PFSK-1 (cell line): ENCODE results near the gene BCL2.

Experiments used
- FOXP2 ChIP-seq: optimal IDR thresholded peaks from 2 replicates; pipeline ENCODE3; 2011; ENCODE audit warnings: borderline replicate concordance, control low read depth, inconsistent platforms; ENCODE audit not compliant: insufficient read depth; ENCODE audit errors: extremely low read length, extremely low read depth
- POLR2AphosphoS5 ChIP-seq: IDR thresholded peaks from 2 replicates; pipeline ENCODE4 v1.6.1; 2012; ENCODE audit warnings: low read depth, mild to moderate bottlenecking, control low read depth, low read length, moderate library complexity
- REST ChIP-seq, 2 experiments: IDR thresholded peaks; 2 replicates each; pipeline versions ENCODE4 v1.6.1 to v1.8.0; 2011 to 2012; ENCODE audit warnings: low read depth in 2 of 2, low read length in 2 of 2, control low read depth in 1 of 2, inconsistent platforms in 1 of 2, mild to moderate bottlenecking in 1 of 2, moderate library complexity in 1 of 2; ENCODE audit not compliant: insufficient read depth in 1 of 2
- SIN3A ChIP-seq: IDR thresholded peaks from 2 replicates; pipeline ENCODE4 v1.6.1; 2012; ENCODE audit warnings: mild to moderate bottlenecking, low read length, moderate library complexity, borderline replicate concordance; ENCODE audit not compliant: insufficient read depth
- TAF1 ChIP-seq: IDR thresholded peaks from 2 replicates; pipeline ENCODE4 v1.6.1; 2012; ENCODE audit warnings: low read length, control low read depth, borderline replicate concordance; ENCODE audit not compliant: insufficient read depth

Gene BCL2

DNA sequence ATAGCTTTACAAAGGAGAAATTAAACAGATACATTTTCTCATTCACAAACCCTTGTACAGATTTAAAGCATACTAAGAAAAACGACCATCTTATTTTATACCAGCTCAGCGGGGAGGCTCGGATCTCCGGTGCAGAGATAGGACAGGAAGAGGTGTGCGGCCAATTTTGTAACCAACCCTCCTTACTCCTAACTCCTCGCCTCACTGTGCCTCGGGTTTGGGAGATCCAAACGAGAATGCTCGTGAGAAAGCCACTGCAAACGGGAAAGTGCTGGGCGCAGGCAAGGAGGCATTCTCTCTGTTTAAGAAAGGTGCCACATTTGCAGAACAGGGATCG, 46.3 kb upstream of the BCL2 start:
- TF ChIP-seq SIN3A, result no peak
- no peak for TF ChIP-seq TAF1
- TF ChIP-seq FOXP2, result no peak
- TF ChIP-seq POLR2AphosphoS5, result no peak
- no peak for TF ChIP-seq REST (IDR thresholded peaks at IDR 0.05; ENCODE audit: insufficient read depth in 1 of 2, low read depth in 2 of 2, low read length in 2 of 2)

GRCh38 chr18:63363951-63364350, 44.4 kb upstream of the BCL2 start:
- TF ChIP-seq FOXP2 (no peak), POLR2AphosphoS5 (no peak), SIN3A (no peak), TAF1 (no peak), REST (IDR thresholded peaks at IDR 0.05; ENCODE audit: insufficient read depth in 1 of 2, low read depth in 2 of 2, low read length in 2 of 2) (no peak)

- TF ChIP-seq TAF1 (no peak), REST (IDR thresholded peaks at IDR 0.05; ENCODE audit: insufficient read depth in 1 of 2, low read depth in 2 of 2, low read length in 2 of 2) (no peak), POLR2AphosphoS5 (no peak), SIN3A (no peak), FOXP2 (no peak)
These were observed 36.8 kb upstream of the BCL2 start for GRCh38 chr18:63356272-63356896.

GRCh38 chr18:63350230-63350629, 30.7 kb upstream of the BCL2 start:
- TF ChIP-seq FOXP2 (no peak), REST (IDR thresholded peaks at IDR 0.05; ENCODE audit: insufficient read depth in 1 of 2, low read depth in 2 of 2, low read length in 2 of 2) (no peak), POLR2AphosphoS5 (no peak), TAF1 (no peak), SIN3A (no peak)

DNA sequence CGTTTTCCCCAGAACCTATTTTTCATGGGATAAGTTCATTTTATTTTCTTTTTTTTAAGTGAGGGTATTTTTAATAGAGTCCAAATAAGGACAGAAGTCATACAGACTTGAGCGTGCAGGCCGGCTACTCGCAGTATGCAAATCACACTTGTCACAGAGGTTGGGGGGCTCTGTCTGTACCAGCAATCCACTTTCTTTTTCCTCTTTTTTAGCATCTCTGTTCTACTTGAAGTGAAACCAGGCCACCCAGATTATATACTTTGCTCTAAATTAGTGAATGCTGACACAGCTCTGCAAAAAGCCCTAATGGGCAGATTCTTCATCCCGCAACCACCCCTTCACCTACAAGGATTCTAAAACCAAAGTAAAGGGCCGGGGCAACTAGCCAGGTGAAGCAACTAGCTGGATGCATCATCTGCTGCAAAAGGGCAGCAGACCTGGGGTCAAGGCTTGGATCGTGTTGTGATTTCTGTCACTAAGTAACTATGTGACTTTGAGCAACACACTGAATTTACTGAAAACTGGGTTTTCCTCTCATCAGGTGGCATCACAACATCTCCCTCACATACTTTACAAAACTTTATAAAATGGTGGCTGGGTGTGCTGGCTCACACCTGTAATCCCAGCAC, 29.1 kb upstream of the BCL2 start:
- TF ChIP-seq REST (IDR thresholded peaks at IDR 0.05; ENCODE audit: insufficient read depth in 1 of 2, low read depth in 2 of 2, low read length in 2 of 2), result no peak
